GM12892 (cell line): ENCODE data around the gene CHMP4B.

ENCODE experiments used
- POLR2A ChIP-seq: IDR thresholded peaks from 2 replicates; pipeline ENCODE4 v1.6.1; 2011; ENCODE audit warnings: low read depth, low read length, control low read depth
- POLR2AphosphoS5 ChIP-seq: IDR thresholded peaks from 2 replicates; pipeline ENCODE4 v1.6.1; 2011; ENCODE audit warnings: low read depth, low read length, control low read depth

GRCh38 chr20:33838035-33838864 lies 27.1 kb downstream of the CHMP4B start:
- no peak for TF ChIP-seq POLR2A
- no peak for TF ChIP-seq POLR2AphosphoS5
